ENCODE data around the gene GRM1.
"Not testable (repeated sequence)": the region's sequence is repeated elsewhere in the genome, so short reads cannot be mapped to it uniquely, and the experiment has no call there.

GRM1 gene

GRCh38 chr6:146194434-146194833, 165.6 kb downstream of the GRM1 start:
- no peak for DNase-seq

GRCh38 chr6:146200176-146200575, 171.3 kb downstream of the GRM1 start:
- no peak for DNase-seq

GRCh38 chr6:146202570-146202969, 173.7 kb downstream of the GRM1 start:
- no peak for DNase-seq

GRCh38 chr6:146209942-146210341, 181.1 kb downstream of the GRM1 start:
- no peak for DNase-seq

GRCh38 chr6:146210406-146211083, 181.7 kb downstream of the GRM1 start:
- no peak for DNase-seq

- no peak for DNase-seq
Measured at GRCh38 chr6:146211646-146212045, 182.8 kb downstream of the GRM1 start.

GRCh38 chr6:146212781-146213180, 183.9 kb downstream of the GRM1 start:
- no peak for DNase-seq

- DNase-seq = no peak
Measured at GRCh38 chr6:146219101-146219500, 190.2 kb downstream of the GRM1 start.

- no peak for DNase-seq
Measured at GRCh38 chr6:146224449-146224848, 195.6 kb downstream of the GRM1 start.

- DNase-seq = no peak
Measured at GRCh38 chr6:146224988-146225387, 196.1 kb downstream of the GRM1 start.

- DNase-seq = no peak
Measured at GRCh38 chr6:146240322-146240721, 211.5 kb downstream of the GRM1 start.

- DNase-seq = no peak
Measured at GRCh38 chr6:146240807-146241206, 211.9 kb downstream of the GRM1 start.

- DNase-seq = not testable (repeated sequence)
Measured at GRCh38 chr6:146243646-146244045, 214.8 kb downstream of the GRM1 start.

GRCh38 chr6:146244630-146245143, 215.8 kb downstream of the GRM1 start:
- no peak for DNase-seq

- no peak for DNase-seq
Measured at GRCh38 chr6:146246028-146246427, 217.2 kb downstream of the GRM1 start.

- DNase-seq = no peak
Measured at GRCh38 chr6:146253691-146254090, 224.8 kb downstream of the GRM1 start.

GRCh38 chr6:146258206-146258605, 229.3 kb downstream of the GRM1 start:
- DNase-seq = no peak

GRCh38 chr6:146260886-146261285, 232.0 kb downstream of the GRM1 start:
- DNase-seq = no peak

- no peak for DNase-seq
Measured at GRCh38 chr6:146265056-146265455, 236.2 kb downstream of the GRM1 start.

GRCh38 chr6:146267447-146267846, 238.6 kb downstream of the GRM1 start:
- no peak for DNase-seq

- no peak for DNase-seq
Measured at GRCh38 chr6:146267946-146268345, 239.1 kb downstream of the GRM1 start.

- DNase-seq = no peak
Measured at GRCh38 chr6:146269482-146269881, 240.6 kb downstream of the GRM1 start.

GRCh38 chr6:146271163-146271562, 242.3 kb downstream of the GRM1 start:
- DNase-seq = not testable (repeated sequence)

GRCh38 chr6:146273490-146273889, 244.6 kb downstream of the GRM1 start:
- DNase-seq = no peak

GRCh38 chr6:146277142-146277541, 248.3 kb downstream of the GRM1 start:
- no peak for DNase-seq

Measured in activated CD4-positive, alpha-beta T cell treated with anti-CD3 and anti-CD28 coated beads, Interleukin-2, amount 50 U/mL, for 4 hours (primary cell).